ENCODE results near the gene RCVRN. TPM values are rescaled to one million over a fixed set of nuclear protein-coding genes. Genes with fewer than 3 reads are reported as not detected.

The RCVRN gene
- not detected for polyA plus RNA-seq (ENCODE audit: low read depth in 6 of 6)

DNA sequence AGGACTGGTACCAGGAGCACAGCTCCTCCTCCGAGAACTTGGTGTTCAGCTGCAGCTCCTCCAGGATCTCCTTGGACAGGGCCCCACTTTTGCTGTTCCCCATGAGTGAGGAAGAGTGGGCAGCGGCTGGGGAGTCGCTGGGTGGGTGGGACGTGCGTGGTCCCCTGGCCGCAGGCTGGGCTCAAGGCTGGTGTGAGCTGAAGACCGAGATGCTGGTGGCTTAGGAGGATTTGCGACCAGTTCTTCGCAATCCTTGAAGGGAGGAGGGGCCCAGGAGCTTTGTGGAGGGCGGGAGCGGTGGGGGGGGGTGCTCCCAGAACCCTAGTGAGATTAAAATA lies at the start of gene RCVRN:
Gene RCVRN (minus strand): TSS at position 194 of the 338 bp plus-strand sequence. CDS start 91 bp downstream, at position 103.
- H3K4me3 Mint-ChIP-seq, result no peak within 1 kb of the TSS
- no peaks in the 10 kb centered on the region for H3K4me1 Mint-ChIP-seq
- ATAC-seq (ENCODE audit: low read depth in 2 of 2) (no peak), DNase-seq (no peak)
- H3K27ac Mint-ChIP-seq, result peak within 1 kb of the TSS in 1 of 6 donors; percentile 9
- peaks cover 0 to 1% (median 0%) of the 10 kb centered on the region in 7 donors for H3K9me3 Mint-ChIP-seq
- H3K36me3 Mint-ChIP-seq, result no peaks in the 10 kb centered on the region
- H3K27me3 Mint-ChIP-seq, result peaks cover 5 to 29% (median 15%) of the 10 kb centered on the region in 3 donors

DNA sequence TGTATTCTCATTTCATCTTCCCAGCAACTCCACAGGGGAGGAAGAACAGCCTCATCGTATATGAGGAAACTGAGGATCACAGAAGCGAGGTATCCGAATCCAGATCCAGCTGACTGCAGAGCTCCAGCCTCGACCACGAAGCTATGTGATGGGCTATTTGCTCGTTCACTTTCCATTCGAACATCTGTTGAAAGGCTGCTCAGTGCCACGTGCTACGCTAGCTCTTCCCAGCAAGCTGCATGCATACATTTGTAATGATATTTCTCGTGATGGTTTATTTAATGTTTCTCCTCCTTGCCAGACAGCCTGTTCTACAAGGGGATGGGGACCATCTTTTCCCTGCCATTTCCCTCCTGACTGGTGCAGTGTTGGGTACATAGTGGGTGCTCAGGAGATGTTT lies 48.4 kb upstream of the RCVRN start:
- Mint-ChIP-seq H3K9me3 (no peaks in the 10 kb centered on the region), H3K27me3 (no peaks in the 10 kb centered on the region), H3K4me1 (no peaks in the 10 kb centered on the region), H3K4me3 (no peak overlapping the region), H3K27ac (peak overlapping the region in 1 of 6 donors; percentile 11), H3K36me3 (no peaks in the 10 kb centered on the region)
- ATAC-seq (ENCODE audit: low read depth in 2 of 2) (no peak), DNase-seq (no peak)

DNA sequence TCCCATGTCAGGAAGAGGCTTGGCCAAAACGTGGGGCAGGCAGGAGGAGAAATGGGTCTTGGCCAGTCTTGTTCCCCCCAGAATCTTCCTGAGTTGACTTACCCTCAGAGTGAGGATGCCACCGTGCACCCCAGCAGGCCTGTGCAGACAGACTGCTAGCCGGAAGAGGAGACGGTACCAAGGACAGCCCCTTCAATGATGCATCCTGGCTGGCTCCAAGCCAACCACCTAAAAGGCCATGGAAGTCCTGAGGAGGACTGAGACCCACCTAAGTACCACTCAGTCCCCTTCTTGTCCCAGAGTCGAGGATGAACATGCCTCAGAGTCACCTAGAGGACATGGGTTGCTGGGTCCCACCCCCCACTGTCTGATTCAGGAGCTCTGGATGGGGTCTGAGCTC lies 46.7 kb upstream of the RCVRN start:
- ATAC-seq (ENCODE audit: low read depth in 2 of 2) (no peak), DNase-seq (no peak)
- Mint-ChIP-seq H3K4me1 (no peaks in the 10 kb centered on the region), H3K27ac (no peak overlapping the region), H3K27me3 (no peaks in the 10 kb centered on the region), H3K9me3 (no peaks in the 10 kb centered on the region), H3K4me3 (no peak overlapping the region), H3K36me3 (no peaks in the 10 kb centered on the region)

DNA sequence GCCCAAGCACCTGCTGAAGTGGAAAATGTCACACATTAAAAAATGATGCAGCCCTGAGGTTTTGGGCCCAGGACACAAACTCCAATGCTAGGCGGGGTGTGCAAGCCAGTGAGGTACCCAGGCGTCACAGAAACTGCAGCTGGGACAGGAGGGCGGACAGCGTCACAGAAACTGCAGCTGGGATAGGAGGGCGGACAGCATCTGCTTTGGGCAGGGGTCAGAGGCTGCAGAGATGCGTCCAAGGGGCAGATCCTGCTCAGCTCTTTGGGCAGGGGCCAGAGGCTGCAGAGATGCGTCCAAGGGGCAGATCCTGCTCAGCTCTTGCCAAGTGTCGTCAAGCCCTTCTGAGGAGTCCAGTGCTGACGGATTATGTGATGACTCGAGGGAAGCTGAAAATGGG lies 43.9 kb upstream of the RCVRN start:
- DNase-seq (no peak), ATAC-seq (ENCODE audit: low read depth in 2 of 2) (no peak)
- Mint-ChIP-seq H3K4me3 (no peak overlapping the region), H3K4me1 (no peaks in the 10 kb centered on the region), H3K27ac (no peak overlapping the region), H3K9me3 (no peaks in the 10 kb centered on the region), H3K27me3 (no peaks in the 10 kb centered on the region), H3K36me3 (no peaks in the 10 kb centered on the region)

DNA sequence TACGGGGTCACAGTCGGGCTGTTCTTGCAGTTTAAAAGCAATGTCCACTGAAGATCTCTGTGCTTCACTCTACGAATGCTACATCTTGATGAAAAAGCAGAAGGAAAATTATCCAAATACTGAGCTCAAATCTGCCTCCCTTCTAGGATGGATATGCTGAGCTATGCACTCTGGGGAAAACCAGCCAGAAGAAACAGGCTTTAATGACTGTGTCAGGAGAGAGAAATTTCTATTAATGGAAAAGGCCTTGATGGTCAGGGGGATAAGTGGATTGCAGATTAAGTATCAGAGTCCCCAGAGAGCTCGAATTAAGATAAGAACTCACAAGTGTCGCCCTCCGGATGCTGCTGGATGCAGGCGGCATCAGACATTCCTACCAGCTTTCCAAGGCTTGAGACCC lies 39.6 kb upstream of the RCVRN start:
- DNase-seq (no peak), ATAC-seq (ENCODE audit: low read depth in 2 of 2) (no peak)
- Mint-ChIP-seq H3K9me3 (no peaks in the 10 kb centered on the region), H3K4me1 (no peaks in the 10 kb centered on the region), H3K36me3 (no peaks in the 10 kb centered on the region), H3K4me3 (no peak overlapping the region), H3K27me3 (no peaks in the 10 kb centered on the region), H3K27ac (no peak overlapping the region)

DNA sequence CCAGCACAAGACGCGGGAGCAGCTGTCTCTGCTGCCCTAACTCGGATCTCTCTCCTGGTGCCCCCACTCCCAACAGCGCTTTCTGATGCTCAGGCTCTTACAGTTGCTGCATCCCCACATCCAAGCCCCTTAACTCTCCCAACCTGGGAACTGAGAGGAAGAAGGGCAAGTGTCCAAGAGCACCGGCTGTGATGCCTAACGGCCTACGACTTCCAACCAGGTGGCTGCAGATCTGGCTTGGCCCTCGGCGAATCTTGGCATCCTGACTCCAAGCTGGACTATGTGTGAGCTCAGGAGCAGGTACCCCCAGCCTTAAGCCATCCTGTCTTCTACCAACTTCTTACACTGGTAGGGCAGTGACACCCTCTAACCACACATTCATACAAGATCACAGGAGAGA lies 38.3 kb upstream of the RCVRN start:
- H3K36me3 Mint-ChIP-seq, result peaks cover 0 to 4% of the 10 kb centered on the region in 2 donors
- H3K4me3 Mint-ChIP-seq, result no peak overlapping the region
- no peak for DNase-seq
- H3K9me3 Mint-ChIP-seq, result peaks cover 0 to 8% (median 2%) of the 10 kb centered on the region in 7 donors
- ATAC-seq (ENCODE audit: low read depth in 2 of 2), result no peak
- H3K27me3 Mint-ChIP-seq, result no peaks in the 10 kb centered on the region
- no peaks in the 10 kb centered on the region for H3K4me1 Mint-ChIP-seq
- H3K27ac Mint-ChIP-seq, result no peak overlapping the region

DNA sequence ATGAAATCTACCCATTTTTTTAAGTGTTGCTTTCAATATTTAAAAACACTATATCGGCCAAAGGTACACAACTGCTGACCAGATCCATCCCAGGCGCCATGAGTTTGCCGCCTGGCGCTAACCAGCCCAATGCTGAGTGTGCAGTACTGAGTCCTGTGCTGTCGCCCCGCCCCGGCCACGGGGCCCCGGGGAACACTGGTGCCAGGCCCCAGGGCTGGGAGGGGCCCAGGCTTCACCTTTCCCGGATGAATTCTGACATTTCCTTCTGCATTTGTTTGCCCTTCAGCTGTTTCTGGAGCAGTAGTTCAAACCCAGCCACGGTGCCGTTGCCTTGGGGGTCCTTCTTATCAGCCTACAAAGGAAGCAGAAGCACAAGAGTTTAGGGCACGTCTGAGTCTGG lies 37.8 kb upstream of the RCVRN start:
- Mint-ChIP-seq H3K4me3 (no peak overlapping the region), H3K27ac (no peak overlapping the region), H3K27me3 (no peaks in the 10 kb centered on the region), H3K36me3 (peaks cover 0 to 4% of the 10 kb centered on the region in 2 donors), H3K4me1 (no peaks in the 10 kb centered on the region), H3K9me3 (peaks cover 0 to 12% (median 2%) of the 10 kb centered on the region in 7 donors)
- DNase-seq (no peak), ATAC-seq (ENCODE audit: low read depth in 2 of 2) (no peak)

DNA sequence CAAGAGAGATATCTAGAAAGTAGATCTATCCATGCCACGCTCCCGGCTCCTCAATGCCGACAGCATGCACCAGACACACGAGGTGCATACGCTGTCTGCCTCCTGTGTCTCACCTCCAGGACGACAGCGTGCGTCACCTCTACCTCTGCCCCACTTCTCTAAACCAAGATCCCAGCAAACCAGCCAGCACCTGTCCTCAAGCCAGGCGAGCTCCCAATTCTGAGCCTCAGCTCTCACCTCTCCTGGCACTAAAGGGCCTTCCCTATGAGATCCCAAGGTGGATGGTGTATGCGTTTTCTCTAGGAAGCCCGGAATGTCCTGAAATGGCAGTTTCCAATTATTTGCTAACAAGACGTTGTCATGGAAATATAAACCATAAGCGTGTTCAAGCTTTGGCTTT lies 36.2 kb upstream of the RCVRN start:
- DNase-seq (no peak), ATAC-seq (ENCODE audit: low read depth in 2 of 2) (no peak)
- Mint-ChIP-seq H3K4me1 (no peaks in the 10 kb centered on the region), H3K9me3 (peaks cover 0 to 13% (median 2%) of the 10 kb centered on the region in 7 donors), H3K27ac (peak overlapping the region in 2 of 6 donors; percentile 7 to 12), H3K27me3 (no peaks in the 10 kb centered on the region), H3K36me3 (peaks cover 0 to 4% of the 10 kb centered on the region in 2 donors), H3K4me3 (no peak overlapping the region)

DNA sequence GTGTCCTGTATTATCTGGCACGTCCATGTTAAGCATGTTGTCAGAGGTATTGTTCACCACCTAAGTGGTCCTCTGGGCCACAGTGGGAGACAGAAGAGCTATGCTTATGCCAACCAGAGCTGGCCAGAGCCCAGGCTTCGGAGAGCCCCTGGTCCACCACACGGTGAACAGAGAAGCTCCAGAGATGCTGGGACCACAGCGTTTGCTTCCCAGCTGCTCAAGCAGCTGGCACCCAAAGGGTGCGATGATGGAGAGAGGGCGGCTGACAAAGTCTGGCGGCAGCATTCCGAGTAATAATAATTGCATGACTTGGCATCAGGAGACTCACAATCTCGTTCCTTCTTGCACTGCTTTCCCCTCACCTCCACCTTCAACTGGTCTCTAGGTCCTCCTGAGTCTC lies 35.8 kb upstream of the RCVRN start:
- H3K4me3 Mint-ChIP-seq, result no peak overlapping the region
- no peaks in the 10 kb centered on the region for H3K4me1 Mint-ChIP-seq
- H3K27ac Mint-ChIP-seq, result peak overlapping the region in 1 of 6 donors; percentile 7
- H3K27me3 Mint-ChIP-seq, result no peaks in the 10 kb centered on the region
- peaks cover 0 to 4% of the 10 kb centered on the region in 2 donors for H3K36me3 Mint-ChIP-seq
- peaks cover 0 to 13% (median 2%) of the 10 kb centered on the region in 7 donors for H3K9me3 Mint-ChIP-seq
- no peak for DNase-seq
- no peak for ATAC-seq (ENCODE audit: low read depth in 2 of 2)

DNA sequence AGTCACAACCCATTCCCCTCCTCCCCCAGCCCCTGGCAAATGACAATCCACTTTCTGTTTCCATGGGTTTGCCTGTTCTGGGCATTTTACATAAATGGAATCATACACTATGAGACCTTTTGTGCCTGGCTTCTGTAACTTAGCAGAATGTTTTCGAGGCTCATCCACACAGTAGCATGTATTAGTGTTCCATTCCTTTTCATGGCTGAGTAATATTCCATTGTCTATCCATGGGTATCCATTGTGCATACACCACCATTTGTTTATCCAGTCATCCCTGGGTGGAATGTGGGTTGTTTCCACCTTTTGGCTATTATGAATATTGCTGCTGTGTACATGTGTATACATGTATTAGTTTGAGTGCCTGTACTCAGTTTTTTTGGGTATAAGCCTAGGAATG lies 33.7 kb upstream of the RCVRN start:
- DNase-seq (no peak), ATAC-seq (ENCODE audit: low read depth in 2 of 2) (no peak)
- H3K27ac Mint-ChIP-seq, result no peak overlapping the region
- H3K4me1 Mint-ChIP-seq, result no peaks in the 10 kb centered on the region
- no peak overlapping the region for H3K4me3 Mint-ChIP-seq
- no peaks in the 10 kb centered on the region for H3K27me3 Mint-ChIP-seq
- peaks cover 0 to 4% of the 10 kb centered on the region in 2 donors for H3K36me3 Mint-ChIP-seq
- peaks cover 0 to 13% (median 2%) of the 10 kb centered on the region in 7 donors for H3K9me3 Mint-ChIP-seq

DNA sequence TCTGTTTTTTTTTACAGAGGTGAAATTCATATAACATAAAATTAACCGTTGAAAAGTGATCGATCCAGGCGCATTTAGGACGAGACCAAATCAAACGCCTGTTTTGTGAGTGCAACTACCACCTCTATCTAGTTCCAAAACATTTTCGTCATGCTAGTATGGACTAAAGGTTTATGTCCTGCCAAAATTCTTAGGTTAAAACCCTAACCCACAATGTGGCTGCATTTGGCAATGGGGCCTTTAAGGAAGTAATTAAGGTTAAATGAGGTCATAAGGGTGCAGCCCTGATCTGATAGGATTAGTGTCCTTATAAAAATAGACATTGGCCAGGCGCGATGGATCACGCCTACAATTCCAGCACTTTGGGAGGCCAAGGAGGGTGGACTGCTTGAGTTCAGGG lies 32.8 kb upstream of the RCVRN start:
- H3K27me3 Mint-ChIP-seq, result no peaks in the 10 kb centered on the region

DNA sequence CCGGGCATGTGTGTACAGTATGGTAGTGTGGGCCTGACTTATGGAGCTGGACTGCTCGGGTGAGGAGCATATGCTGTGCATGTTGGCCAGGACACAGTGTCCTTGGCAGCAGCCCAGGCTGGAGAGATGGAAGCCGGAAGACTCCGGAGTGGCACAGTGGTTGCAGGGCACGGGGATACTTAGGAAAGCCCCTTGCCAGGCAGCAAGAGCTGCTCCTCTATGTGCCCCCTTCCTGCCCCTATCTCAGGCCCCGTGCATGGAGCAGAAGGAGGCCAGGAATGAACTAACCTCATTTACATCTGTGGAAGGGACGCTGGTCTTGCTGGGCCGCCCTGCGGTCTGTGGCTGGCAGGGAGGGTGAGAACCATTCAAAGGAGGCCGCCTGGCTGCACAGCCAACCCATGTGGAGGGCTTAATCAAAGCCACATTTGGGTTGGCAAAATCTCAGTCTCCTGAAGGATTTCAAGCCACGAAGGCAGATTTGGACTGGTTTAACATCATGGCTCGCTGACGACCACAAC lies 32.2 kb upstream of the RCVRN start:
- DNase-seq (no peak), ATAC-seq (ENCODE audit: low read depth in 2 of 2) (no peak)
- H3K27ac Mint-ChIP-seq, result no peak overlapping the region
- no peaks in the 10 kb centered on the region for H3K4me1 Mint-ChIP-seq
- H3K4me3 Mint-ChIP-seq, result no peak overlapping the region
- H3K27me3 Mint-ChIP-seq, result no peaks in the 10 kb centered on the region
- peaks cover 0 to 4% of the 10 kb centered on the region in 2 donors for H3K36me3 Mint-ChIP-seq
- peaks cover 0 to 13% (median 2%) of the 10 kb centered on the region in 7 donors for H3K9me3 Mint-ChIP-seq

More for the DNA sequence above, 32.8 kb upstream of the RCVRN start:
- DNase-seq, result no peak
- Mint-ChIP-seq H3K27ac (no peak overlapping the region), H3K4me1 (no peaks in the 10 kb centered on the region), H3K36me3 (peaks cover 0 to 4% of the 10 kb centered on the region in 2 donors), H3K4me3 (no peak overlapping the region), H3K9me3 (peaks cover 0 to 13% (median 2%) of the 10 kb centered on the region in 7 donors)
- no peak for ATAC-seq (ENCODE audit: low read depth in 2 of 2)

DNA sequence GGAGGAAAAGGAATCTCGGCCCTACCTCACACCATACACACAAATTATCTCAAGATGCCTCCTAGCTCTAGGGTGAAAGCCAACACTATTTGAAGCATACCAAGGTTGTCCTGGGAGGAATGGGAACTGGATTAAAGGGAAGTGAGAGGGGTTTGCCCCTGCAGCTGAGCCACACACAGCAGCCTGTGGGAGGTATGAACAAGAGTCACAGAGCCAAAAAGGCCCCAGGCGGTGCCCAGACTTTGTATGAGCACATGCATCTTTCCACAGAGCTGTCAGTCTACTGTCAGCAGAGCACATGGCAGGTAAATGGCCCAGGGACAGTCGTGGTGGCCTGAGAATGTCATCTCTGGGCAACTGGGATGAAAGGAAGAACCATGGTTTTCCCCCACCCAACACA lies 31.0 kb upstream of the RCVRN start:
- no peaks in the 10 kb centered on the region for H3K4me1 Mint-ChIP-seq
- peaks cover 0 to 4% of the 10 kb centered on the region in 2 donors for H3K36me3 Mint-ChIP-seq
- H3K9me3 Mint-ChIP-seq, result peaks cover 0 to 13% (median 2%) of the 10 kb centered on the region in 7 donors
- no peaks in the 10 kb centered on the region for H3K27me3 Mint-ChIP-seq
- no peak overlapping the region for H3K4me3 Mint-ChIP-seq
- peak overlapping the region in 1 of 6 donors; percentile 76 for H3K27ac Mint-ChIP-seq
- no peak for ATAC-seq (ENCODE audit: low read depth in 2 of 2)
- DNase-seq, result no peak

DNA sequence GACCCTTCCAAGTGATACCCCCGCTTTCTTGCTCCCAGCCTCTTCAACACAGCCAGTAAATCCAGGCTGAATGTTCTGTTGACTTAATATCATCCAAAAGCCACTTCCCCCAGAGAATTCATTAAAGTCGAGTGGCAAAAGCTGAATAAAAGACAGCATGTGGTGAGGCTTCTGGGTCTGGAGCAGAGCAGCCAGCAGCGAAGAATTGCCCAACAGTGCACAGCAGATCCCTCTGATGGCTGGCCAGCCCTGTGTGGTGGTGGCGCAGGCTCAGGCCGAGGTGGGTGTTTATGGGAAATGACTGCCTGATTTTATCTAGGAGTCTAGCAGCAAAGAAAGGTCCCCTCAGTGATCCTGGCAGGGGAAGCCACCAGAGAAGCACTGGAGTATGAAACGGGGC lies 30.3 kb upstream of the RCVRN start:
- no peak overlapping the region for H3K27ac Mint-ChIP-seq
- no peaks in the 10 kb centered on the region for H3K4me1 Mint-ChIP-seq
- peaks cover 0 to 13% (median 2%) of the 10 kb centered on the region in 7 donors for H3K9me3 Mint-ChIP-seq

DNA sequence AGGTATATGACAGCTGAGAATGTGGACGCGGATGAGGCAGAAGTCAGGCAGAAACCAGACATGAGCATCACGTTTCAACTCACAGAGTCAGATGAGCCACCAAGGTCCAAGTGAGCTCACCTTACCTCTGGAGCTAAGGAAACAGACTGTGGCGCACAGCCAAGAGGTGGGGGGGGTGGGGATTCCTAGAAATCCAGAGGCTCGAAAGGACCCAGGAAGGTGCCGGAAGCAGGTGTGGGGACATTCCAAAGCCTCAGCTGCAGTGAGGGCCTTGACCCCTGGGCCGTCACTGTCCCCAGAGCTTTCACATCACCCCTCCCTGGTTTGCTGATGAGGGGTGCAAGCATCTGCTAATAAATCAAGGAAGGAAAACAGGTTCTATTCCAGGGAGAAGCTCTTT lies 29.3 kb upstream of the RCVRN start:
- no peak for DNase-seq
- Mint-ChIP-seq H3K36me3 (peaks cover 0 to 4% of the 10 kb centered on the region in 2 donors), H3K4me1 (no peaks in the 10 kb centered on the region), H3K4me3 (no peak overlapping the region), H3K9me3 (peaks cover 0 to 13% (median 2%) of the 10 kb centered on the region in 7 donors), H3K27ac (no peak overlapping the region), H3K27me3 (no peaks in the 10 kb centered on the region)
- ATAC-seq (ENCODE audit: low read depth in 2 of 2), result no peak

More for the DNA sequence above, 30.3 kb upstream of the RCVRN start:
- DNase-seq, result no peak
- no peak overlapping the region for H3K4me3 Mint-ChIP-seq
- H3K27me3 Mint-ChIP-seq, result no peaks in the 10 kb centered on the region
- ATAC-seq (ENCODE audit: low read depth in 2 of 2), result no peak
- peaks cover 0 to 4% of the 10 kb centered on the region in 2 donors for H3K36me3 Mint-ChIP-seq

Data from naive B cell (primary cell).